HG02870 (cell line): ENCODE results near the gene RARB.

Source experiments
- ATAC-seq: cut with Tn5 transposase; IDR thresholded peaks from one replicate; pipeline ENCODE4 v1.9.1; 2021; ENCODE audit warnings: mild to moderate bottlenecking, moderate library complexity; ENCODE audit not compliant: unreplicated experiment

Gene RARB

DNA sequence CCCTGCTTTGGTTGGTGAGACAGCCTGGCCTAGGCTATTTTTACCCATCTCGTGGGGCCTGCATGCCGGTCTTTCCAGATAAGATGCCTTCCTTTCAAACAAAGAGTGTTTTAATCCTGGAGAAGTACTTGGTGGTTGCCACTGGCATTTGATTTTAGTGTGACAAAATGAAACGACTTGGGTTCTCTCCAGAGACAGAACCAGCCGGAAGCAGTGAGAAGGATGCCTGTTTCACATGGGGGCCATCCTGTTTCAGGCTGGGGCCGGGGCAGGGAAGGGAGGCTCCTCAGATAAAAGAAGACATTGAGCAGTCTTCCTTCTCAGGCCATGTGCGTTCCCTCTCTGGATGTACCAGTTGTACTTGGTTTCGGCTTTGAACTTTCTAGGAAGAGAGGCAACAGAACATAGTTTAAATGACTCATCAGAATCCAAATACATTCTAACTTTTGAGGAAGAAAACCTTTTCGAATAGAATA is 161.8 kb downstream of the RARB start:
- ATAC-seq: no peak

GRCh38 chr3:25592510-25592968 is 164.5 kb downstream of the RARB start:
- no peak for ATAC-seq

DNA sequence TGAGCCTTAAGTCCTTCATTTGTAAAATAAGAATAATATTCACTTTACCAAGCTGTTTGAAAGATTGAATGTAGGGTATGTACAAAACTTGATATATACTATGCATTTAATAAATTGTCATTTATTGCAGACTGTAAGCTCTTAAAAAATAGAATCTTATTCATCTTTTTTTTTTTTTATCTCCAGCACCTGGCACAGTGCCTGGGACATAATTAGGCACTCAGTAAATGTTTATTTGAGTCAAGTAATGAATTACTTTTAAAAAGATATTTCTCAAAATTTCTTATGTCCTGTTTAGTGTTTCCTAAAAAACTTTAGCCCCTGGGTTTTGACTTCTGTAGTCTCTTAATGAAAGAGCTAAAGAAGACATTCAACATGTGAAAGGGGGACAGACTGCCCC is 164.9 kb downstream of the RARB start:
- ATAC-seq: no peak

GRCh38 chr3:25594007-25594502 is 166.0 kb downstream of the RARB start:
- no peak for ATAC-seq

- ATAC-seq: no peak
Observed at GRCh38 chr3:25597535-25598101, 169.6 kb downstream of the RARB start.

- ATAC-seq: no peak
Observed at GRCh38 chr3:25603703-25604102, 175.6 kb downstream of the RARB start.

DNA sequence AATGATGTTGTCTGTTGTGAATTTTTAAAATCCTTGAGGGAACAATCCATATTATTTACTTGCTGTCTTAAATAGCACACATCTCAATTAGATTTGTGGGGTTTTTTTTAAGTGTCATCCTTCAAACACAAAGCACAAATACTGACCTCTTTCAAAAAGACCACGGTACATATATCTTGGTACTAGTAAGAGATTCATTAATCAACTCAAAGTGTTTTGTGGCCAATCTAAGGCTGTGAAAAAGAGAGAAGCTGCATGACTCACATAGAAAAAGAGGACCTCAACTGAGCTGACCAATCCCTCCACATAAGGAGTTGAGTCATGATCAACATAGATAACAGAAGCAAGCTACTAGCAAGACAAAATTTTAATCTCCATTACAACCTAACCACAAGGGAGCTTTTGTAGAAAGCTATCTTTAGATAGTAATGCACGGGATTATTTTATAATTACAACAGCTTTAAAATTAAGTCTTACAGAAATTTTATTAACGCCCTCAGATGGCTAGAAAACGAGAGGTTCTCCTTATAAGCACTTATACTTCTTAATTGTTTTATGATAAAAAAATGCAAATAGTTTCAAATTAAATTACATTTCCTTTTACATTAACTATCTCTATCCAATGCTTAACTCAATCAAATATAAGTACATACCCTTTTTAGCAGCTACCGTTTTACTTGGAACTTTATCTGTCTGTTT is 176.2 kb downstream of the RARB start:
- no peak for ATAC-seq

- ATAC-seq: peak; percentile 74
Observed at GRCh38 chr3:25610167-25610566, 182.1 kb downstream of the RARB start.

GRCh38 chr3:25610779-25611178 is 182.7 kb downstream of the RARB start:
- no peak for ATAC-seq

DNA sequence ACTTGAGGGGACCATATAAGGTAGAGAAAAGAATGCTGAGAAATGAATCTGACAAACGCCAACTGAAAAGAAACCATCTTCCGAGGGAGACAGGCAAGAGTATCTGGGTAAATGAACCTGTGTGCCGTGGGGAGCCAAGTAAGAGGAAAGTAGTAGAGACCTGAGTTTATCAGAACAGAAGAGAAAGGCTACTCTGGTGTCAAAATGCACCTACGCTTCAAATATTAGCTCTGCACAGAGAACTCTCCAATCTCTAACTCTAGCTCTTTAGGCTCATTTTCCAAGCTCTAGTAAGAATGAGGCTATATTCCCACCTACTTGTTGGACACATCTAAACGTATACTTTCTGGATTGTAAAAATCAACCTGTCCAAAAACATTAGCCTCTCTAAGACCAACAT is 183.1 kb downstream of the RARB start:
- no peak for ATAC-seq

DNA sequence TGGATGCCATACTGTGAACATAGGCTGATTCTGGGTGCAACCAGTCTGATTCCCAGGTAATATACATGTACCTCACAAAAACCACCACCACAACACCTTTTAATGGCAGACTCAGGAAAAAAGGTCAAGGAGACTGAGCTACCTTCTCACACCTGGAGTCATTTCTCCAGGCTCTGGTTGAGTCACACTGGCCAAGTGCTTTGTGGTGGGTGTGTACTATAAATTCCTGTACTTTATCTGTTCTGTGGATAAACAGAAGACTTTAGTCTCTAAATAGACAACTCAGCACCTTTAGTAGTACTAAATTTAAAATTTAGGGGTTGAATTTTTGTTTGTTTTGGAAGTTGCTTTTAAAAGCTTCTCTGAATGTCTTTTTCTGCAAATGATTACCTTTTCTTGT is 190.0 kb downstream of the RARB start:
- ATAC-seq: no peak

- no peak for ATAC-seq
Observed at GRCh38 chr3:25619382-25619781, 191.3 kb downstream of the RARB start.

DNA sequence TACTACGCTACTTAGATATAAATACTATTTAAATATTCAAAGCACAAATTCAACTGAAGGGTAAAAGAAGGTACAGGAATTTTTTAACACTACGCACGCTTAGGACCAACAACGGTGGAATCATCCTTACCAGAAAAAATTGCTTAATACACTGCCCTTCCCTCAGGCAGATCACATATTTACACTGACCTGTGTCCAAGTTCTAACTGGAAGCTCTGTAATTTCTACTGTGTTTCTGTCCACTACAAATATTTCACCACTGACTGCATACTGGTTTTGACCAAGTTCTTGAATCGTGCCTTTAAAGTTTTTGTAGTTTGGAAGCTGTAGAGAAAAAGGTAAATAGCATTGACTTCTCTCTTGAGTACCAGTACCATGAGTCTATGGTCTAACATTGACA is 192.4 kb downstream of the RARB start:
- no peak for ATAC-seq

DNA sequence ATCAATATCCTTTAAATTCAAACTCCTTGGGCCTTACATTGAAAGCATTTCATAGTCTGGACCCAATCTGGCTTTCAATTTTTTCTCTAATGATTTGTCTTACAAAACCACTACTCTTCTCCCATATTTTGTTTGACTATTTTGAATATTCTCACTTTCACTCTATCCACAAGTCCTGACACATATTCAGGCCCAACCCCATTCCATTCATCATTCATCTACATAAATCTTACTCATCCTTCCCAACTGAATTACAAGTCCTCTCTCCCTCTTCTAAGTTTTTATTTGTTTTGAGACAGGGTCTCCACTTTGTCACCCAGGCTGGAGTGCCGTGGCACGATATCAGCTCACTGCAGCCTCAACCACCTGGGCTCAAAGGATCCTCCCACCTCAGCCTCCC is 193.0 kb downstream of the RARB start:
- no peak for ATAC-seq

- no peak for ATAC-seq
Observed at GRCh38 chr3:25631989-25632388, 203.9 kb downstream of the RARB start.

DNA sequence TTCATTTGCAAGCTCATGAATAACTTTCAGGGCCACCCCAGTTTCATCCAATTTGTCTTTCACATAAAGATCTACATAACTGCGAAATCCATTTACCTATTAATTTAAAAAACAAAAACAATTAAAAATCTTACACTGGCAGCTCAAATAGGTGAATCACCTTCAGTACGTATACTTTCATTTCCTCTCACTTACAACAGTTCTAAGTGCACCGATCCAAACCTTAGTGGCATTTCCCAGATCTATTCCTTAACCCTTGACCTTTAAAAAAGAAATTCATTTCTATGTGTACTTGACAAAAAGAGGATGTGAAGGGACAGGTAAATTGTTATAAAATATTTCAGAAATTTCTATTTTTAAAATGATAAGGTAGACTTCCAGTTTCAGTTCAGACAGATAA is 205.9 kb downstream of the RARB start:
- no peak for ATAC-seq

DNA sequence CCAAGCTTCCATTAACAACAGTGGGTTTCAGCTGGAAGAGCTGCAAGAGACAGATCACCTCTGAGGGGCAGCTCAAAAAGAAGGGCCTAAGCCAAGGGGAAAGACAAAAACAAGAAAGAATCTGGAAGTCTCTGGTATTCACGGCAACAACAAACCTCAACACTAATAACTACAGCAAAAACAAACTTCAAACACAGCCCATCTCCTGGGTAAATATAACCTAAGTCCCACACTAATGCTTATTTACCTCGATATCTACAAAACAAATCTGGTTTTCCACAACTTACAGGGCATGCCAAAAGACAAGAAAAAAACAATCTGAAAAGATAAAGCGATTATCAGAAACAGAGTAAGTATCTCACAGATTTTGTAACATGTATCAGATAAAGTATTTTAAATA is 207.0 kb downstream of the RARB start:
- ATAC-seq: no peak
